Measurements from ENCODE around the gene WNT2B. TPM values are rescaled to one million over a fixed set of nuclear protein-coding genes. Genes with fewer than 3 reads are reported as not detected.

Gene WNT2B
- total RNA-seq, 3 donors from 2014 or later = 6.6 to 7.1 (median 6.7) TPM

GRCh38 chr1:112505878-112506277, 2.9 kb upstream of the WNT2B start:
- H3K36me3 ChIP-seq (ENCODE audit: low read depth) = no peaks in the 10 kb centered on the region
- TF ChIP-seq CTCF (IDR thresholded peaks at IDR 0.05) = no peak
- intact Hi-C loops (cut with DNase I, micrococcal nuclease) = loop anchor here in 1 of 2 donors (10.0 kb wide), 1 partner anchor 109 kb away; the partner anchor contains the start of genes CAPZA1 and ST7L
- H3K4me3 ChIP-seq = no peak overlapping the region
- no peak for ATAC-seq
- H3K9me3 ChIP-seq = no peaks in the 10 kb centered on the region
- no peak for DNase-seq
- peaks cover 5% of the 10 kb centered on the region for H3K4me1 ChIP-seq (ENCODE audit: low read depth)

GRCh38 chr1:112506306-112506705, 2.5 kb upstream of the WNT2B start:
- no peak for DNase-seq
- ATAC-seq = no peak
- Histone ChIP-seq H3K36me3 (ENCODE audit: low read depth) (no peaks in the 10 kb centered on the region), H3K4me3 (no peak overlapping the region), H3K9me3 (no peaks in the 10 kb centered on the region), H3K4me1 (ENCODE audit: low read depth) (peaks cover 5% of the 10 kb centered on the region)
- no peak for TF ChIP-seq CTCF (IDR thresholded peaks at IDR 0.05)
- intact Hi-C loops (cut with DNase I, micrococcal nuclease) = loop anchor here in 1 of 2 donors (10.0 kb wide), 1 partner anchor 108 kb away; the partner anchor contains the start of genes CAPZA1 and ST7L

- DNase-seq (no peak), ATAC-seq (no peak)
- no peaks in the 10 kb centered on the region for H3K36me3 ChIP-seq (ENCODE audit: low read depth)
- intact Hi-C loops (cut with DNase I, micrococcal nuclease) = loop anchor here in 1 of 2 donors (10.0 kb wide), 1 partner anchor 108 kb away; the partner anchor contains the start of genes CAPZA1 and ST7L
- H3K4me1 ChIP-seq (ENCODE audit: low read depth) = peaks cover 5% of the 10 kb centered on the region
- H3K9me3 ChIP-seq = no peaks in the 10 kb centered on the region
- no peak overlapping the region for H3K4me3 ChIP-seq
- no peak for TF ChIP-seq CTCF (IDR thresholded peaks at IDR 0.05)
These were observed 2.0 kb upstream of the WNT2B start for GRCh38 chr1:112506731-112507130.

- H3K4me3 ChIP-seq = no peak overlapping the region
- intact Hi-C loops (cut with DNase I, micrococcal nuclease) = loop anchor here in 1 of 2 donors (10.0 kb wide), 1 partner anchor 107 kb away; the partner anchor contains the start of genes CAPZA1 and ST7L
- H3K36me3 ChIP-seq (ENCODE audit: low read depth) = no peaks in the 10 kb centered on the region
- peaks cover 5% of the 10 kb centered on the region for H3K4me1 ChIP-seq (ENCODE audit: low read depth)
- no peak for DNase-seq
- no peak for TF ChIP-seq CTCF (IDR thresholded peaks at IDR 0.05)
- H3K9me3 ChIP-seq = no peaks in the 10 kb centered on the region
- no peak for ATAC-seq
These were observed 1.4 kb upstream of the WNT2B start for GRCh38 chr1:112507336-112507735.

GRCh38 chr1:112507921-112508277, 866 bp upstream of the WNT2B start:
- TF ChIP-seq CTCF (IDR thresholded peaks at IDR 0.05) = no peak
- Histone ChIP-seq H3K9me3 (no peaks in the 10 kb centered on the region), H3K4me1 (ENCODE audit: low read depth) (peaks cover 5% of the 10 kb centered on the region), H3K4me3 (no peak overlapping the region), H3K36me3 (ENCODE audit: low read depth) (no peaks in the 10 kb centered on the region)
- ATAC-seq (peak; percentile 19), DNase-seq (peak in 2 of 3 donors; percentile 38 to 57)
- intact Hi-C loops (cut with DNase I, micrococcal nuclease) = loop anchor here in 1 of 2 donors (10.0 kb wide), 1 partner anchor 107 kb away; the partner anchor contains the start of genes CAPZA1 and ST7L
